Smooth muscle cell (in vitro differentiated cells): ENCODE data around the gene ALLC. TPM values are rescaled to one million over a fixed set of nuclear protein-coding genes. Genes with fewer than 3 reads are reported as not detected.

Experiments used
- DNase-seq: peaks from one replicate; lab custom pipeline; 2025; ENCODE audit not compliant: unreplicated experiment; lab: John Stamatoyannopoulos, UW
- H2AFZ ChIP-seq: fragments of 200-600 bp; sonication (generic); 2 replicates; pipeline ENCODE4 v1.6.0; 2016; ENCODE audit warnings: antibody characterized with exemption, low read depth, mild to moderate bottlenecking
- H3F3A ChIP-seq: fragments of 200-600 bp; sonication (generic); 2 replicates; pipeline ENCODE4 v1.6.0; 2017; ENCODE audit warnings: antibody characterized with exemption, low read depth
- H3K27ac ChIP-seq: fragments of 200-600 bp; sonication (generic); 2 replicates; pipeline ENCODE4 v1.5.1; 2016; ENCODE audit warnings: low read depth, mild to moderate bottlenecking
- H3K27me3 ChIP-seq: fragments of 200-600 bp; sonication (generic); 2 replicates; pipeline ENCODE4 v1.6.1; 2016; ENCODE audit warnings: low read depth, mild to moderate bottlenecking
- H3K36me3 ChIP-seq: fragments of 200-600 bp; sonication (generic); 2 replicates; pipeline ENCODE4 v1.5.1; 2016; ENCODE audit warnings: low read depth
- H3K4me1 ChIP-seq: fragments of 200-600 bp; sonication (generic); 2 replicates; pipeline ENCODE4 v1.5.1; 2016; ENCODE audit warnings: low read depth
- H3K4me2 ChIP-seq: fragments of 200-600 bp; sonication (generic); 2 replicates; pipeline ENCODE4 v1.6.0; 2016; ENCODE audit warnings: mild to moderate bottlenecking
- H3K4me3 ChIP-seq: fragments of 200-600 bp; sonication (generic); 2 replicates; pipeline ENCODE4 v1.5.1; 2016; ENCODE audit warnings: mild to moderate bottlenecking
- H3K79me2 ChIP-seq: fragments of 200-600 bp; sonication (generic); 2 replicates; pipeline ENCODE4 v1.6.0; 2016; ENCODE audit warnings: low read depth, mild to moderate bottlenecking
- H3K9ac ChIP-seq: fragments of 200-600 bp; sonication (generic); 2 replicates; pipeline ENCODE4 v1.6.0; 2016; ENCODE audit warnings: low read depth
- H3K9me3 ChIP-seq: fragments of 200-600 bp; sonication (generic); replicated peaks from 2 replicates; pipeline ENCODE4 v1.5.1; 2016; ENCODE audit warnings: low read depth
- H4K20me1 ChIP-seq: fragments of 200-600 bp; sonication (generic); 2 replicates; pipeline ENCODE4 v1.6.0; 2016; ENCODE audit warnings: low read depth
- CTCF ChIP-seq: fragments of 200-600 bp; sonication (generic); IDR thresholded peaks from 2 replicates; pipeline ENCODE4 v1.5.1; 2017; ENCODE audit warnings: borderline replicate concordance, mild to moderate bottlenecking, antibody characterized with exemption; ENCODE audit not compliant: insufficient read depth, poor library complexity, severe bottlenecking
- WGBS: methylation state at CpG from one replicate; pipeline ENCODE4 v1.1.7; 2016; ENCODE audit warnings: low lambda C conversion rate; 5-methylcytosine and 5-hydroxymethylcytosine counted together
- polyA plus RNA-seq: library from polyadenylated mRNA; unstranded; fragments of >200 nt; fragmentation: Nextera tagmentation; extraction: Ambion mirVana; gene quantifications from 2 replicates; pipeline ENCODE4 v1.2.1, GENCODE V29; 2016
- total RNA-seq: library from RNA; depleted of rRNA; stranded (reverse); fragments of >200 nt; gene quantifications from 2 replicates; pipeline ENCODE4 v1.2.3, GENCODE V29; 2014

ALLC gene
- total and polyA plus RNA-seq, 2 experiments from 2014 or later = not detected

- no peaks in the 10 kb centered on the region for H3K27me3 ChIP-seq
- WGBS = 87% methylated on average over 9 of the region's 9 CpGs
These were observed 16.3 kb downstream of the ALLC start for GRCh38 chr2:3674066-3674845.

DNA sequence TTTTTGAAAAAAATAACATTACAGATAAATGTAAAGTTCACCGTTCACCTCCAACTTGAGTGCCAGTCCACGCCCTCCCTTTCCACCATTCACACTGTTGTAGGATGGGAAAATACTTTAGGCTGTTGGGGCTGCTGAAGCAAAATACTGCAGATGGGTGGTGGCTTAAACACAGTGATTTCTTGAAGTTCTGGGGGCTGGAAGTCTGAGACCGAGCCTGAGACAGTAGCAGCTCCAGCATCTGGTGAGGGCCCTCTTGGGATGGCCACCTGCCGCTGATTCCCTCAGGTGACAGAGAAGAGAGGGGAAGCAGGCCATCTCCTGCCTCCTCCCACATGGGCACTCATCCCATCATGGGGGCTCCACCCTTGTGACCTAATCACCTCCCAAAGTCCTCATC, 17.7 kb downstream of the ALLC start:
- no peak overlapping the region for H3K9ac ChIP-seq
- no peaks in the 10 kb centered on the region for H3K27me3 ChIP-seq
- no peaks in the 10 kb centered on the region for H4K20me1 ChIP-seq
- no peaks in the 10 kb centered on the region for H3K9me3 ChIP-seq
- no peak for TF ChIP-seq CTCF
- H3K4me1 ChIP-seq = no peaks in the 10 kb centered on the region
- no peak overlapping the region for H2AFZ ChIP-seq
- no peaks in the 10 kb centered on the region for H3K36me3 ChIP-seq
- H3K27ac ChIP-seq = no peak overlapping the region
- DNase-seq = no peak
- 92% methylated on average over 4 of the region's 4 CpGs for WGBS
- no peaks in the 10 kb centered on the region for H3F3A ChIP-seq
- H3K4me3 ChIP-seq = no peak overlapping the region
- no peak overlapping the region for H3K4me2 ChIP-seq
- H3K79me2 ChIP-seq = no peaks in the 10 kb centered on the region

More at GRCh38 chr2:3674066-3674845, 16.3 kb downstream of the ALLC start:
- Histone ChIP-seq H3K9me3 (no peaks in the 10 kb centered on the region), H3K9ac (no peak overlapping the region), H3K4me2 (no peak overlapping the region), H3K4me3 (no peak overlapping the region), H3K79me2 (no peaks in the 10 kb centered on the region), H3K36me3 (no peaks in the 10 kb centered on the region), H4K20me1 (no peaks in the 10 kb centered on the region), H3K27ac (no peak overlapping the region), H3F3A (no peaks in the 10 kb centered on the region), H3K4me1 (no peaks in the 10 kb centered on the region), H2AFZ (no peak overlapping the region)
- no peak for TF ChIP-seq CTCF
- no peak for DNase-seq

GRCh38 chr2:3677436-3677835, 19.4 kb downstream of the ALLC start:
- H3K36me3 ChIP-seq = no peaks in the 10 kb centered on the region
- no peak overlapping the region for H3K9ac ChIP-seq
- H3K27ac ChIP-seq = no peak overlapping the region
- H2AFZ ChIP-seq = no peak overlapping the region
- WGBS = 87% methylated on average over 9 of the region's 9 CpGs
- H3K27me3 ChIP-seq = no peaks in the 10 kb centered on the region
- no peak overlapping the region for H3K4me2 ChIP-seq
- no peak for TF ChIP-seq CTCF
- DNase-seq = no peak
- H3F3A ChIP-seq = no peaks in the 10 kb centered on the region
- no peaks in the 10 kb centered on the region for H3K79me2 ChIP-seq
- no peaks in the 10 kb centered on the region for H3K9me3 ChIP-seq
- no peak overlapping the region for H3K4me3 ChIP-seq
- no peaks in the 10 kb centered on the region for H4K20me1 ChIP-seq
- H3K4me1 ChIP-seq = no peaks in the 10 kb centered on the region

- Histone ChIP-seq H3K79me2 (no peaks in the 10 kb centered on the region), H4K20me1 (no peaks in the 10 kb centered on the region), H3K9me3 (no peaks in the 10 kb centered on the region), H3K27me3 (no peaks in the 10 kb centered on the region), H3K9ac (no peak overlapping the region), H3F3A (no peaks in the 10 kb centered on the region), H3K4me1 (no peaks in the 10 kb centered on the region), H3K27ac (no peak overlapping the region), H2AFZ (no peak overlapping the region), H3K36me3 (no peaks in the 10 kb centered on the region), H3K4me3 (no peak overlapping the region), H3K4me2 (no peak overlapping the region)
- DNase-seq = no peak
- 94% methylated on average over 9 of the region's 9 CpGs for WGBS
- no peak for TF ChIP-seq CTCF
These were observed 20.2 kb downstream of the ALLC start for GRCh38 chr2:3678212-3678611.
